Cardiac fibroblast (primary cell): ENCODE data around the gene CIPC.
A peak's percentile ranks its signal among the peaks of the same experiment; 100 is the strongest.

Experiments used
- DNase-seq, 2 donors: peaks; one replicate each; pipeline versions ENCODE4 v3.0.0 to v3.0.0-alpha.2; 2010; ENCODE audit warnings: low read depth in 2 of 2
- H3K4me3 ChIP-seq, 2 donors: replicated peaks in 1 of 2; 1 replicate in 1 of 2; 2 replicates in 1 of 2; pipeline ENCODE4 v1.5.1; 2011; ENCODE audit warnings: low read depth in 2 of 2, low read length in 2 of 2, mild to moderate bottlenecking in 2 of 2, moderate library complexity in 1 of 2
- TF ChIP-seq, protein P1 (sequence below): IDR thresholded peaks from one replicate; pipeline ENCODE4 v1.5.1; 2011; ENCODE audit warnings: low read depth, mild to moderate bottlenecking, low read length, inconsistent platforms

Gene CIPC

DNA sequence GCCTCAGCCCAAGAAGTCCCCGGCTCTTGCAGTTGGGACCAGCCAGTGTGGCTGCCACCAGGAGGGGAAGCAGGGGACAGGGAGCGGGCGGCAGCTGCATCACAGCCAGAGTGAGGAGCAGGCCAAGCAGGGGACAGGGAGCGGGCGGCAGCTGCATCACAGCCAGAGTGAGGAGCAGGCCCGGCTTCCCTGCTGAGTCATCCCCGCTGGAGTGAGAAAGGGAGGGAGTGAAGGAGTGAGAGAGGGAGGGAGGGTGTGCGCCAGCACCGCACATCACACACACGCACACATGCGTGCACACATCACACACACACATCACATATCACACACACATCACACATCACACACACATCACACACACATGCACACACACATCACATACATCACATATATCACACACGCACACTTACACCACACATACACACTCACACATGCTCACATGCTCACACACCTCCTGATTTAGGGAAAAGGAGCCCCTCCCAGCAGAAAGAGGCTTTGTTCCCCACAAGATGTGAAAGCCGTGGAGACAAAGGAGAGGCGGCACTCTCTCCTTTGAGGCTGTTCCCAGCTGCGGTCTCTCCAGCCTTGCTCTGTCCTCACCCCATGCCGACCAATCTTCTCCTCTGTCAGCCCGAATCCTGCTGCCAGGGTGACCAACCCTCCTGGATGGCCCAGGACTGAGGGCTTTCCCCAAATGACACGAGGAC, 60.3 kb downstream of the CIPC start:
- H3K4me3 ChIP-seq: no peak overlapping the region
- TF ChIP-seq, protein P1, sequence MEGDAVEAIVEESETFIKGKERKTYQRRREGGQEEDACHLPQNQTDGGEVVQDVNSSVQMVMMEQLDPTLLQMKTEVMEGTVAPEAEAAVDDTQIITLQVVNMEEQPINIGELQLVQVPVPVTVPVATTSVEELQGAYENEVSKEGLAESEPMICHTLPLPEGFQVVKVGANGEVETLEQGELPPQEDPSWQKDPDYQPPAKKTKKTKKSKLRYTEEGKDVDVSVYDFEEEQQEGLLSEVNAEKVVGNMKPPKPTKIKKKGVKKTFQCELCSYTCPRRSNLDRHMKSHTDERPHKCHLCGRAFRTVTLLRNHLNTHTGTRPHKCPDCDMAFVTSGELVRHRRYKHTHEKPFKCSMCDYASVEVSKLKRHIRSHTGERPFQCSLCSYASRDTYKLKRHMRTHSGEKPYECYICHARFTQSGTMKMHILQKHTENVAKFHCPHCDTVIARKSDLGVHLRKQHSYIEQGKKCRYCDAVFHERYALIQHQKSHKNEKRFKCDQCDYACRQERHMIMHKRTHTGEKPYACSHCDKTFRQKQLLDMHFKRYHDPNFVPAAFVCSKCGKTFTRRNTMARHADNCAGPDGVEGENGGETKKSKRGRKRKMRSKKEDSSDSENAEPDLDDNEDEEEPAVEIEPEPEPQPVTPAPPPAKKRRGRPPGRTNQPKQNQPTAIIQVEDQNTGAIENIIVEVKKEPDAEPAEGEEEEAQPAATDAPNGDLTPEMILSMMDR: no peak
- DNase-seq: peak; percentile 63 to 71

GRCh38 chr14:77158882-77159255, 60.8 kb downstream of the CIPC start:
- DNase-seq: no peak
- H3K4me3 ChIP-seq: no peak overlapping the region
- TF ChIP-seq, protein P1: no peak

GRCh38 chr14:77161011-77161410, 63.0 kb downstream of the CIPC start:
- no peak for DNase-seq
- TF ChIP-seq, protein P1: no peak

More at GRCh38 chr14:77161011-77161410, 63.0 kb downstream of the CIPC start:
- H3K4me3 ChIP-seq: no peak overlapping the region
